ENCODE results near the gene ACTN4.
"Not testable (repeated sequence)": the region's sequence is repeated elsewhere in the genome, so short reads cannot be mapped to it uniquely, and the experiment has no call there.

Gene ACTN4

DNA sequence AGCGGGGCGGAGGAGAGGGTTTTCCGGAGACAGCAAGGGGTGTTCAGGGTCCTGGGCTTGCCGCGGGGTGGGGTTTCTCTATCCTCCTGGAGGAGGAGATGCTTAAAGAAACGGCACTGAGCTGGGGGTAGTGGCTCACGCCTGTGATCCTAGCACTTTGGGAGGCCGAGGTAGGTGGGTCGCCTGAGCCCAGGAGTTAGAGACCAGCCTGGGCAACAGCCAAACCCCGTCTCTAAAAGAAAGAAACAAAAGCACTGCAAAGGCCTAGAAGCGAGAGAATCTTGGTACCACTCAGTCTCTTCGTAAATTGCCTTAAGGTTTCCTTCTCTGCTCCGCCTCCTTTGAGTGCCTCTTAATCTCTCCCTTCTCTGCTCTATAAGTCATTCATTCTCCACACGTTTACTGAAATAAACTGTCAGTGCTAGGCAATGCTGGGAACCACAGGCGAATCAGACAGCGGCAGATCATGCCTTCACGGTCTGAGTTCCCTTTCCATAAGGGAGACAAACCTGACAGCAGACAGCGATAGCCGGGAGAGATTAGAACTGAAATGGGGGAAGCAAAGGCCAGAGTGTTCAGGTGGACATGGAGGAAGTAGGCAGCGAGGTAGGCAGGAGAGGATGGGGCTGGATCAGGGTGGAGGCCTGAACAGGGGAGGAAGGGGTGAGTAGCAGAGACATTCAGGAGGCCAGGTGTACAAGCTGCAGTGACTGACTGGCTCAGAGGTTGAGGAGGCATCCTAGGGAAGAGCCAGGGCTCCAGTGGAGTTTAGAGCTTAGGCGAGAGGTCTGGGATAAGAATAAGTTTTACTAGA is 27.9 kb upstream of the ACTN4 start:
- H3K27ac ChIP-seq (ENCODE audit: low read length) = no peak overlapping the region
- H3K27me3 ChIP-seq (ENCODE audit: control insufficient read depth, insufficient read depth, low read length) = no peaks in the 10 kb centered on the region
- no peaks in the 10 kb centered on the region for H3K9me3 ChIP-seq (ENCODE audit: control insufficient read depth, low read depth, low read length)
- H3K4me1 ChIP-seq (ENCODE audit: control insufficient read depth, low read depth, low read length) = peaks cover 7% of the 10 kb centered on the region
- peak overlapping the region; percentile 94 for H3K4me3 ChIP-seq (ENCODE audit: low read length)
- peak overlapping the region; percentile 65 for H3K9ac ChIP-seq (ENCODE audit: low read length)
- H3K36me3 ChIP-seq (ENCODE audit: control insufficient read depth, low read depth, low read length) = peaks cover 39% of the 10 kb centered on the region

DNA sequence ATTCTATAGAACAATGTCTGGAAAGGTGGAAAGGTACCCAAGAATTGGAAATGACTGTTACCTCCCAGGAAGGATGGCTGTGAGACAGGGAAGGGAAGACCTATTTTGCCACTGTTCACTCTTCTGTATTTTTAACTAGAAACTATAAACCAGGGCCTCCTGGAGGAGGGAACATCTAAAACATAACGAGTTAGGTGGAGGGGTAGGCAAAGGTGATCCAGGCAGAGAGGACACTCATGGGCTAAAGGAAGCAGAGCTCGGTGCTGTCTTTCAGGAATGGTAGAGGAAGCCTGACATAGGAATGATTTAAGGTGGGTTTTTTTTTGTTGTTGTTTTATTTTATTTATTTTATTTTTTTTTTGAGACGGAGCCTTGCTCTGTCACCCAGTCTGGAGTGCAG is 22.6 kb upstream of the ACTN4 start:
- Histone ChIP-seq H3K9ac (ENCODE audit: low read length) (no peak overlapping the region), H3K27me3 (ENCODE audit: control insufficient read depth, insufficient read depth, low read length) (no peaks in the 10 kb centered on the region), H3K27ac (ENCODE audit: low read length) (no peak overlapping the region), H3K9me3 (ENCODE audit: control insufficient read depth, low read depth, low read length) (no peaks in the 10 kb centered on the region), H3K36me3 (ENCODE audit: control insufficient read depth, low read depth, low read length) (peaks cover 76% of the 10 kb centered on the region), H3K4me1 (ENCODE audit: control insufficient read depth, low read depth, low read length) (no peaks in the 10 kb centered on the region), H3K4me3 (ENCODE audit: low read length) (no peak overlapping the region)

- H3K4me3 ChIP-seq (ENCODE audit: low read length) = no peak overlapping the region
- peaks cover 65% of the 10 kb centered on the region for H3K36me3 ChIP-seq (ENCODE audit: control insufficient read depth, low read depth, low read length)
Observed at GRCh38 chr19:38626401-38626800, 21.0 kb upstream of the ACTN4 start.

GRCh38 chr19:38629568-38629967 is 17.9 kb upstream of the ACTN4 start:
- H3K9ac ChIP-seq (ENCODE audit: low read length) = no peak overlapping the region
- no peak overlapping the region for H3K27ac ChIP-seq (ENCODE audit: low read length)
- H3K27me3 ChIP-seq (ENCODE audit: control insufficient read depth, insufficient read depth, low read length) = no peaks in the 10 kb centered on the region
- no peaks in the 10 kb centered on the region for H3K9me3 ChIP-seq (ENCODE audit: control insufficient read depth, low read depth, low read length)
- H3K4me3 ChIP-seq (ENCODE audit: low read length) = no peak overlapping the region
- no peaks in the 10 kb centered on the region for H3K4me1 ChIP-seq (ENCODE audit: control insufficient read depth, low read depth, low read length)
- H3K36me3 ChIP-seq (ENCODE audit: control insufficient read depth, low read depth, low read length) = peaks cover 47% of the 10 kb centered on the region

More at GRCh38 chr19:38626401-38626800, 21.0 kb upstream of the ACTN4 start:
- Histone ChIP-seq H3K27me3 (ENCODE audit: control insufficient read depth, insufficient read depth, low read length) (no peaks in the 10 kb centered on the region), H3K4me1 (ENCODE audit: control insufficient read depth, low read depth, low read length) (no peaks in the 10 kb centered on the region), H3K9ac (ENCODE audit: low read length) (no peak overlapping the region), H3K27ac (ENCODE audit: low read length) (no peak overlapping the region), H3K9me3 (ENCODE audit: control insufficient read depth, low read depth, low read length) (no peaks in the 10 kb centered on the region)

GRCh38 chr19:38631301-38631700 is 16.1 kb upstream of the ACTN4 start:
- H3K9me3 ChIP-seq (ENCODE audit: control insufficient read depth, low read depth, low read length); H3K27me3 ChIP-seq (ENCODE audit: control insufficient read depth, insufficient read depth, low read length); H3K27ac ChIP-seq (ENCODE audit: low read length); H3K4me1 ChIP-seq (ENCODE audit: control insufficient read depth, low read depth, low read length); H3K9ac ChIP-seq (ENCODE audit: low read length); H3K4me3 ChIP-seq (ENCODE audit: low read length): not testable (repeated sequence)
- H3K36me3 ChIP-seq (ENCODE audit: control insufficient read depth, low read depth, low read length) = peaks cover 45% of the 10 kb centered on the region

GRCh38 chr19:38631811-38632475 is 15.5 kb upstream of the ACTN4 start:
- H3K4me3 ChIP-seq (ENCODE audit: low read length); H3K27ac ChIP-seq (ENCODE audit: low read length); H3K9ac ChIP-seq (ENCODE audit: low read length); H3K4me1 ChIP-seq (ENCODE audit: control insufficient read depth, low read depth, low read length); H3K9me3 ChIP-seq (ENCODE audit: control insufficient read depth, low read depth, low read length); H3K27me3 ChIP-seq (ENCODE audit: control insufficient read depth, insufficient read depth, low read length): not testable (repeated sequence)
- peaks cover 47% of the 10 kb centered on the region for H3K36me3 ChIP-seq (ENCODE audit: control insufficient read depth, low read depth, low read length)

GRCh38 chr19:38632476-38633213 is 14.8 kb upstream of the ACTN4 start:
- Histone ChIP-seq H3K27ac (ENCODE audit: low read length) (no peak overlapping the region), H3K27me3 (ENCODE audit: control insufficient read depth, insufficient read depth, low read length) (no peaks in the 10 kb centered on the region), H3K9me3 (ENCODE audit: control insufficient read depth, low read depth, low read length) (no peaks in the 10 kb centered on the region), H3K4me3 (ENCODE audit: low read length) (no peak overlapping the region), H3K4me1 (ENCODE audit: control insufficient read depth, low read depth, low read length) (no peaks in the 10 kb centered on the region), H3K36me3 (ENCODE audit: control insufficient read depth, low read depth, low read length) (peaks cover 42% of the 10 kb centered on the region), H3K9ac (ENCODE audit: low read length) (no peak overlapping the region)

GRCh38 chr19:38634757-38635482 is 12.5 kb upstream of the ACTN4 start:
- H3K27me3 ChIP-seq (ENCODE audit: control insufficient read depth, insufficient read depth, low read length) = no peaks in the 10 kb centered on the region
- H3K4me1 ChIP-seq (ENCODE audit: control insufficient read depth, low read depth, low read length) = no peaks in the 10 kb centered on the region
- peaks cover 24% of the 10 kb centered on the region for H3K36me3 ChIP-seq (ENCODE audit: control insufficient read depth, low read depth, low read length)
- H3K9ac ChIP-seq (ENCODE audit: low read length) = no peak overlapping the region
- H3K9me3 ChIP-seq (ENCODE audit: control insufficient read depth, low read depth, low read length) = no peaks in the 10 kb centered on the region
- no peak overlapping the region for H3K27ac ChIP-seq (ENCODE audit: low read length)
- H3K4me3 ChIP-seq (ENCODE audit: low read length) = no peak overlapping the region

DNA sequence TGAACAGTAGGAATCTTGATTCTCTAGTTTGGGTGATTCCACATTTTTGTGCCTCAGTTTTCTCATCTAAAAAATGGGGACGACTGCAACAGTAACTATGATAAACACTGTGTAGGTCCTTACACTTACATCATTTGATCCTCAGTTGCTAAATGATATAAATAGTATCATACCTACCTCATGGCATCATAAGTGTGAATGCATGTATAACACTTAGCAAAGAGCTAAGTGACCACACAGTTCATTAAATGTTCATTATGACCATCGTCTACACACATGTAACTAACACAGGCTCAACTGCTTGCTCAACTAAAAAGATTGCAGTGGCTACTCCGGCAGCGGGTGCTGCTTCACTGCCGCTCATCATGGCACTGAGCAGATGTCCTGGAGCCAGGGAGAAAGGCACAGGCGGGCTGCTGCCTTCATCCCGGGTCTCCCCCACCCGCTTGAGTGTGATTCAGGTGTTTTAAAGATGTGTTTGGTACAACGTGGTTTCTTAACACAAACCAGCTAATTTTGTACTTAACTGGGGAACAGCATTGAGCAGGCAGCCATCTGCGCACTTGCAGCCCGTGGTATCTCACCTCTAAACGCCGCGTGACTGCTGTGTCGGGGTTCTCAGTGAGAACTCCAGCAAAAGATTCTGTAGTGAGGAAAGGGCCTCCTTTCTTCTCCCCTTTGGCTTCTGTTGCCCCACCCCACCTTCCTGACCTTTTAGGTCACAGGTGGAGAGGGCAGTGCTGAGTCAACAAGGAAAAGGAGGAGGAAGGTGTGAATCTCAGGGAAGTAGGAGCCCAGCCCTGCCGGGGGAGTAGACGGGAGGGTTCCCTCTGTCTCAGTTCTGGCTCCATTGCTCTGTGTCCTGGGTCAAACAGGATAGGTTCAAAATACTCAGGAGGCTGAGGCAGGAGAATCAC is 11.7 kb upstream of the ACTN4 start:
- Histone ChIP-seq H3K27ac (ENCODE audit: low read length) (no peak overlapping the region), H3K9me3 (ENCODE audit: control insufficient read depth, low read depth, low read length) (no peaks in the 10 kb centered on the region), H3K36me3 (ENCODE audit: control insufficient read depth, low read depth, low read length) (peaks cover 22% of the 10 kb centered on the region), H3K9ac (ENCODE audit: low read length) (no peak overlapping the region), H3K27me3 (ENCODE audit: control insufficient read depth, insufficient read depth, low read length) (no peaks in the 10 kb centered on the region), H3K4me1 (ENCODE audit: control insufficient read depth, low read depth, low read length) (no peaks in the 10 kb centered on the region), H3K4me3 (ENCODE audit: low read length) (no peak overlapping the region)

- Histone ChIP-seq H3K9ac (ENCODE audit: low read length) (no peak overlapping the region), H3K36me3 (ENCODE audit: control insufficient read depth, low read depth, low read length) (peaks cover 15% of the 10 kb centered on the region)
Observed at GRCh38 chr19:38638461-38638860, 9.0 kb upstream of the ACTN4 start.

More at GRCh38 chr19:38638461-38638860, 9.0 kb upstream of the ACTN4 start:
- Histone ChIP-seq H3K27me3 (ENCODE audit: control insufficient read depth, insufficient read depth, low read length) (no peaks in the 10 kb centered on the region), H3K4me3 (ENCODE audit: low read length) (no peak overlapping the region), H3K4me1 (ENCODE audit: control insufficient read depth, low read depth, low read length) (no peaks in the 10 kb centered on the region), H3K9me3 (ENCODE audit: control insufficient read depth, low read depth, low read length) (no peaks in the 10 kb centered on the region), H3K27ac (ENCODE audit: low read length) (no peak overlapping the region)

Data from iPS-18a (cell line).